ENCODE measurements around the gene CPA3.
A peak's percentile ranks its signal among the peaks of the same experiment; 100 is the strongest.

CPA3 gene

GRCh38 chr3:148840451-148840850 lies 24.6 kb upstream of the CPA3 start:
- Mint-ChIP-seq H3K9me3 (no peaks in the 10 kb centered on the region), H3K4me3 (no peak overlapping the region), H3K27me3 (peaks cover under 1 to 8% of the 10 kb centered on the region in 2 donors), H3K36me3 (ENCODE audit: insufficient read depth) (no peaks in the 10 kb centered on the region), H3K4me1 (ENCODE audit: low read depth in 2 of 2) (no peaks in the 10 kb centered on the region), H3K27ac (no peak overlapping the region)
- DNase-seq (no peak), ATAC-seq (replicated peaks) (no peak)

- Mint-ChIP-seq H3K9me3 (no peaks in the 10 kb centered on the region), H3K4me1 (ENCODE audit: low read depth in 2 of 2) (no peaks in the 10 kb centered on the region)
- ATAC-seq (replicated peaks): no peak
These were observed 19.2 kb upstream of the CPA3 start for GRCh38 chr3:148845756-148846395.

GRCh38 chr3:148847351-148847750 lies 17.7 kb upstream of the CPA3 start:
- Mint-ChIP-seq H3K4me3 (no peak overlapping the region), H3K36me3 (ENCODE audit: insufficient read depth) (no peaks in the 10 kb centered on the region), H3K4me1 (ENCODE audit: low read depth in 2 of 2) (no peaks in the 10 kb centered on the region), H3K27ac (no peak overlapping the region), H3K27me3 (peaks cover 0 to 2% of the 10 kb centered on the region in 2 donors), H3K9me3 (no peaks in the 10 kb centered on the region)
- no peak for ATAC-seq (replicated peaks)
- no peak for DNase-seq

More at GRCh38 chr3:148845756-148846395, 19.2 kb upstream of the CPA3 start:
- no peaks in the 10 kb centered on the region for H3K36me3 Mint-ChIP-seq (ENCODE audit: insufficient read depth)
- H3K4me3 Mint-ChIP-seq: no peak overlapping the region
- no peak overlapping the region for H3K27ac Mint-ChIP-seq
- H3K27me3 Mint-ChIP-seq: peaks cover 0 to 6% of the 10 kb centered on the region in 2 donors
- DNase-seq: no peak

- Mint-ChIP-seq H3K4me3 (no peak overlapping the region), H3K27ac (no peak overlapping the region), H3K36me3 (ENCODE audit: insufficient read depth) (no peaks in the 10 kb centered on the region), H3K4me1 (ENCODE audit: low read depth in 2 of 2) (no peaks in the 10 kb centered on the region), H3K9me3 (no peaks in the 10 kb centered on the region), H3K27me3 (no peaks in the 10 kb centered on the region)
- DNase-seq (no peak), ATAC-seq (replicated peaks) (no peak)
These were observed 16.7 kb upstream of the CPA3 start for GRCh38 chr3:148848410-148848809.

GRCh38 chr3:148852271-148852992 lies 12.7 kb upstream of the CPA3 start:
- ATAC-seq (replicated peaks) (no peak), DNase-seq (no peak)
- Mint-ChIP-seq H3K27ac (no peak overlapping the region), H3K27me3 (peaks cover 0 to 7% of the 10 kb centered on the region in 2 donors), H3K9me3 (no peaks in the 10 kb centered on the region), H3K4me3 (no peak overlapping the region), H3K4me1 (ENCODE audit: low read depth in 2 of 2) (no peaks in the 10 kb centered on the region), H3K36me3 (ENCODE audit: insufficient read depth) (no peaks in the 10 kb centered on the region)

GRCh38 chr3:148853076-148853475 lies 12.0 kb upstream of the CPA3 start:
- peaks cover 0 to 7% of the 10 kb centered on the region in 2 donors for H3K27me3 Mint-ChIP-seq
- no peak overlapping the region for H3K27ac Mint-ChIP-seq
- no peak for DNase-seq
- no peaks in the 10 kb centered on the region for H3K4me1 Mint-ChIP-seq (ENCODE audit: low read depth in 2 of 2)
- no peaks in the 10 kb centered on the region for H3K9me3 Mint-ChIP-seq
- H3K4me3 Mint-ChIP-seq: no peak overlapping the region
- H3K36me3 Mint-ChIP-seq (ENCODE audit: insufficient read depth): no peaks in the 10 kb centered on the region
- ATAC-seq (replicated peaks): no peak

- H3K4me3 Mint-ChIP-seq: no peak overlapping the region
- H3K36me3 Mint-ChIP-seq (ENCODE audit: insufficient read depth): no peaks in the 10 kb centered on the region
- DNase-seq: no peak
- H3K4me1 Mint-ChIP-seq (ENCODE audit: low read depth in 2 of 2): no peaks in the 10 kb centered on the region
- peaks cover 0 to 7% of the 10 kb centered on the region in 2 donors for H3K27me3 Mint-ChIP-seq
- no peak overlapping the region for H3K27ac Mint-ChIP-seq
- no peaks in the 10 kb centered on the region for H3K9me3 Mint-ChIP-seq
- ATAC-seq (replicated peaks): no peak
These were observed 11.0 kb upstream of the CPA3 start for GRCh38 chr3:148854061-148854460.

GRCh38 chr3:148856384-148856783 lies 8.7 kb upstream of the CPA3 start:
- no peaks in the 10 kb centered on the region for H3K4me1 Mint-ChIP-seq (ENCODE audit: low read depth in 2 of 2)
- H3K27me3 Mint-ChIP-seq: peaks cover 11 to 19% of the 10 kb centered on the region in 2 donors
- no peak overlapping the region for H3K4me3 Mint-ChIP-seq
- ATAC-seq (replicated peaks) (no peak), DNase-seq (no peak)
- H3K9me3 Mint-ChIP-seq: no peaks in the 10 kb centered on the region
- H3K36me3 Mint-ChIP-seq (ENCODE audit: insufficient read depth): no peaks in the 10 kb centered on the region
- no peak overlapping the region for H3K27ac Mint-ChIP-seq

- Mint-ChIP-seq H3K36me3 (ENCODE audit: insufficient read depth) (no peaks in the 10 kb centered on the region), H3K9me3 (no peaks in the 10 kb centered on the region), H3K4me1 (ENCODE audit: low read depth in 2 of 2) (no peaks in the 10 kb centered on the region), H3K27ac (peak overlapping the region in 1 of 2 donors; percentile 12), H3K27me3 (peaks cover 18 to 24% of the 10 kb centered on the region in 2 donors), H3K4me3 (no peak overlapping the region)
- ATAC-seq (replicated peaks): no peak
- DNase-seq: no peak
These were observed 7.8 kb upstream of the CPA3 start for GRCh38 chr3:148857316-148857715.

- H3K9me3 Mint-ChIP-seq: no peaks in the 10 kb centered on the region
- no peak for DNase-seq
- peaks cover 42 to 45% of the 10 kb centered on the region in 2 donors for H3K27me3 Mint-ChIP-seq
These were observed 3.7 kb upstream of the CPA3 start for GRCh38 chr3:148861277-148861869.

GRCh38 chr3:148863297-148863696 lies 1.8 kb upstream of the CPA3 start:
- Mint-ChIP-seq H3K27ac (no peak overlapping the region), H3K4me3 (no peak overlapping the region), H3K4me1 (ENCODE audit: low read depth in 2 of 2) (no peaks in the 10 kb centered on the region), H3K36me3 (ENCODE audit: insufficient read depth) (no peaks in the 10 kb centered on the region), H3K9me3 (no peaks in the 10 kb centered on the region), H3K27me3 (peaks cover 61 to 63% of the 10 kb centered on the region in 2 donors)
- DNase-seq: no peak
- no peak for ATAC-seq (replicated peaks)

More at GRCh38 chr3:148861277-148861869, 3.7 kb upstream of the CPA3 start:
- no peaks in the 10 kb centered on the region for H3K4me1 Mint-ChIP-seq (ENCODE audit: low read depth in 2 of 2)
- ATAC-seq (replicated peaks): peak; percentile 52
- H3K36me3 Mint-ChIP-seq (ENCODE audit: insufficient read depth): no peaks in the 10 kb centered on the region
- no peak overlapping the region for H3K4me3 Mint-ChIP-seq
- H3K27ac Mint-ChIP-seq: no peak overlapping the region

GRCh38 chr3:148863814-148864213 lies 1.3 kb upstream of the CPA3 start:
- no peaks in the 10 kb centered on the region for H3K36me3 Mint-ChIP-seq (ENCODE audit: insufficient read depth)
- no peaks in the 10 kb centered on the region for H3K9me3 Mint-ChIP-seq
- DNase-seq: no peak
- no peak overlapping the region for H3K4me3 Mint-ChIP-seq
- H3K27ac Mint-ChIP-seq: no peak overlapping the region
- peaks cover 64 to 65% of the 10 kb centered on the region in 2 donors for H3K27me3 Mint-ChIP-seq
- no peaks in the 10 kb centered on the region for H3K4me1 Mint-ChIP-seq (ENCODE audit: low read depth in 2 of 2)
- no peak for ATAC-seq (replicated peaks)

GRCh38 chr3:148866261-148866660 lies 1.2 kb downstream of the CPA3 start:
- H3K4me3 Mint-ChIP-seq: no peak overlapping the region
- H3K27ac Mint-ChIP-seq: no peak overlapping the region
- H3K27me3 Mint-ChIP-seq: peaks cover 53% of the 10 kb centered on the region in 2 donors
- DNase-seq: no peak
- no peak for ATAC-seq (replicated peaks)
- H3K4me1 Mint-ChIP-seq (ENCODE audit: low read depth in 2 of 2): no peaks in the 10 kb centered on the region
- no peaks in the 10 kb centered on the region for H3K36me3 Mint-ChIP-seq (ENCODE audit: insufficient read depth)
- no peaks in the 10 kb centered on the region for H3K9me3 Mint-ChIP-seq
